Measurements from ENCODE around the gene SOD3.

- TF ChIP-seq CTCF (IDR thresholded peaks at IDR 0.05) (no peak), POLR2A (IDR thresholded peaks at IDR 0.05) (no peak)
Observed at GRCh38 chr4:24809376-24809775, 14.0 kb downstream of the SOD3 start.
